Left lobe of liver (tissue), 2 donors: ENCODE data around the gene SLC44A5. TPM values are rescaled to one million over a fixed set of nuclear protein-coding genes. Genes with fewer than 3 reads are reported as not detected.

Experiments used
- ATAC-seq: fragments of 200-7000 bp; cut with Tn5 transposase; one replicate; pipeline ENCODE4 v1.9.1; 2020; ENCODE audit warnings: mild to moderate bottlenecking, moderate library complexity
- DNase-seq: peaks from one replicate; pipeline ENCODE4 v3.0.0-alpha.2; 2020; ENCODE audit warnings: low spot score
- total RNA-seq: library from RNA; stranded (reverse); gene quantifications from one replicate; pipeline ENCODE4 v1.2.1, GENCODE V29; 2021
- donor health status: DM: no; HTN: no; CAD: no; lungs with moderate emphysema.
- donor health status: DM: no; HTN: yes; CAD: no.

Gene SLC44A5
- total RNA-seq, 1 donor from 2014 or later = 0.33 TPM

GRCh38 chr1:75589637-75590036 lies 21.3 kb downstream of the SLC44A5 start:
- ATAC-seq = no peak
- DNase-seq = no peak

DNA sequence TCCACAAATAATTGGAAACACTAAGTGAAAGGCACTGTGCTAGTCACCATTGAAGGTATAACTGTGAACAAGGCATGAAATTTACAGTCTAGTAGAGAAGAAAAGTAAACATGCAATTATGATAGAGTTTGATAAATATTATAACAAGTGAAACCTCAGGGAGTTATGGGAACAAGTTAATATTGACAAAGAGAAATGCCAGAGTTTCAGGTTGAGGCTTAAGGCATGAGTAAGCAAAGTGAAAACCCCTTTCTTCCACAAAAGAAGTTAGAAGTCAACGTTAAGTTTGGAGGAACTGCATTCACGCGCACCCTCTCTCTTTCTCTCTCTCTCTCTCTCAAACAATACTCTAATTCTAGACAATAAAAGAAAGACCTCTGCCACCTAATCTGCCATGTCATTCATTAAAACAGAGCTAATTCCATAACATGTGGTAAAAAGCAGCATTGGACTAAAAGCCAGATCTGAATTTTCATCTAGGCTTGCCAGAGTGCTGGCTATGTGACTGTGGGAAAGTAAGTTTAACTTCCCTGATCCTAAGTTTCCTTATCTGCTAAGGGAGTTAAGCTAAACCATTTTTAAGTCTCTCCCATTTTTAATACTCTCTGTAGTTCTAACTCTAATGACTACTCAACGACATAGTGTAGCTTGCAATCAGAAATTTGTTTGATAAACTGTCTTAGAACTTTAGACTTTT lies 22.0 kb downstream of the SLC44A5 start:
- no peak for DNase-seq
- no peak for ATAC-seq

DNA sequence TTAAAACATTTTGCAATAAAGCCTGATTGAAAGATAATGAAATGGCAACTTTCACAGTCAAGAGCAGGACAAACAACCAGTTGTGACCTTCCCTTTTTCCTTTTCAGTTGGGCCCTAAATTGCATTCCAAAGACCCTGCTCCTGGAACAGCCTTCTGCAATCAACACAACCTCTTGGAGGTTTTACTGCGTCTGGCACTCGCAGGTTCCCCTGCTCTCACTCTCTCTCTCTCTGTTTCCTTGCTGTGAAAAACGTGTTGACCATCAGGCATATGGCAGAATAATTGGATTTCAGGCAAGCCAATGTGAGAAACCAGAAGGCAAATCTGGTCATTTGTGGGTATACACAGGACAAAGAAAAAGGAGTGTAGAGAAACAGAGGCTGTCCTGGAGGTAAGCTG lies 23.2 kb downstream of the SLC44A5 start:
- ATAC-seq = no peak
- no peak for DNase-seq

DNA sequence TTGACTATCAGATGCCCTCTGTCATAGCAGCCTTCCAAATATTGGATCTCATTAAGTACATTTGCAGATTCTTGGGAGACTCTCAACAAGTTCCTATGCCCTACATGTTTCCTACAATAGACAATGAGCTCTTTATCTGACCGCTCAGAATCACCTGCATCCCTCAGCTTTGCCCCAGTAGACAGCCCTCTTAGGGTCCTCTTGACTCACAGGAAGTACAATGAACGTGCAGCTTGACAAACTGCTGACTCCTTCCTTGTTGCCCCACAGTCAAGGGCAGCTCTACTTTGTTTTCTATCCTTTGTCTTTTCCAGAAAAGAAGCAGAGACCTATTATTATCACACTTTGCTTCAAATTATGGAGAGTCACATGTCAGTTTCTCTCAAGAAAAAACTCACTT lies 27.6 kb downstream of the SLC44A5 start:
- ATAC-seq (no peak), DNase-seq (no peak)

DNA sequence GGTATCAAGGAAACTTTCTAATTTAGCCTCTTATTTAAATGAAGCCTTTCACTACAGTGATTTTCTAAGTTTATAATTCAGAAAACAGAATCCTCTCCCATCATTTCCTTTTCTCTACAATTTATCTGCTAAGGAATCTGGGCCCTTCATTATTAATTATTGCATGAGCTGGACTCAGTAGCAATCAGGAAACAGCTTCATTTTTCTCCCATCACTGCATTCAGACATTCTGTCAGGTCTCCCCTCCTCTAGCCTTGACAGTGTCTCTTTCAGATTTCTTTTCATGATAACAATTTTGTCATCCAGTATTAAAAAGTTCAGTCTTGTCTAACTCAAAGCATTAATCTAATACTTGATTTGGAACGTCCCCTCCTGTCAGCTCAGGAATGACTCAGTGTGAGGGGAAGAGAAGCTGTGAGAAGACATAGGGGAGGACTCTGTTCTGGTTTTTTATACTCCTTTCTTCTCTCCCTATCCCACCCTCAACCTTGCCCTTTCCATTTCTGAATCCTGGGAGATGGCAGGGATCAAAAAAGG lies 28.1 kb downstream of the SLC44A5 start:
- no peak for DNase-seq
- no peak for ATAC-seq

- no peak for DNase-seq
- ATAC-seq = no peak
Observed at GRCh38 chr1:75579046-75579445, 31.9 kb downstream of the SLC44A5 start.

- no peak for ATAC-seq
- no peak for DNase-seq
Observed at GRCh38 chr1:75575837-75576236, 35.1 kb downstream of the SLC44A5 start.

DNA sequence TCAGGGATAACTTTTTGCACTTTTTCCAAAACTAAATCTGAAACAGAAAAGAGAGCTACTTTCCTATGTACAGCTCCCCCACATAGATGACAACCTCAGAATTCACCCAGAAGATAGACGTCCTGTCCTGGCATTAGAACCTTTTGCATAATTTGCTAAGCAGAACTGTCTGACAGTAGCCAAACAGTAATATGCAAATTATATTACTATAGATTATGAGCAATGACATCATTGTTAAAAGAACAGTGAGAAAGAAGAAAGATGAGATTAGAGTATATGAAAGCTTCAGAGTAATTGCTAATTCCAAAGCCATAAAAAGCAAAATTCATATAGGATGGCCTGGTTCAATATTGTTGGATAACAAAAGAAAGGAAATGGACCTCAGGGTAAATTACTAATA lies 43.7 kb downstream of the SLC44A5 start:
- ATAC-seq (no peak), DNase-seq (no peak)

GRCh38 chr1:75559800-75560199 lies 51.1 kb downstream of the SLC44A5 start:
- no peak for ATAC-seq

DNA sequence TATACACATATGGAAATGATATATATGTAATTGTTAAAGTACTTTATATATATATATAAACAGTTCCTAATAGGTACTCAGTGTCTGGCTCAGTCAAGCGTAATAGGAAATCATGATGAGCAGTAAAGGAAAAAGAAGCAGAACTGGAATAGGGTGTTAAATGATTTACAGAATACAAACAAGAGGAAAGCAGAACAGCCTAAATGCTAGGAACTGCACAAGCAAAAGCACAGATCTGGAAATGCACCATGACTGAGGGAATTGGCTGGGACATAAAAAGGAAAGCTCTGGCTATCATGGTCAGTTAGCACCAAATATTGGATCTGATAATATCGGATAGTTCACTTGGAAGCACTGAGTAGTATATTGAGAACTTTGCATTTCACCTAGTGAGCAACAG lies 51.8 kb downstream of the SLC44A5 start:
- peak; percentile 97 for ATAC-seq

More at GRCh38 chr1:75559800-75560199, 51.1 kb downstream of the SLC44A5 start:
- DNase-seq = no peak

GRCh38 chr1:75554870-75555269 lies 56.0 kb downstream of the SLC44A5 start:
- no peak for ATAC-seq
- DNase-seq = no peak

More for the DNA sequence above, 51.8 kb downstream of the SLC44A5 start:
- DNase-seq = no peak

GRCh38 chr1:75554181-75554580 lies 56.7 kb downstream of the SLC44A5 start:
- ATAC-seq (no peak), DNase-seq (no peak)

DNA sequence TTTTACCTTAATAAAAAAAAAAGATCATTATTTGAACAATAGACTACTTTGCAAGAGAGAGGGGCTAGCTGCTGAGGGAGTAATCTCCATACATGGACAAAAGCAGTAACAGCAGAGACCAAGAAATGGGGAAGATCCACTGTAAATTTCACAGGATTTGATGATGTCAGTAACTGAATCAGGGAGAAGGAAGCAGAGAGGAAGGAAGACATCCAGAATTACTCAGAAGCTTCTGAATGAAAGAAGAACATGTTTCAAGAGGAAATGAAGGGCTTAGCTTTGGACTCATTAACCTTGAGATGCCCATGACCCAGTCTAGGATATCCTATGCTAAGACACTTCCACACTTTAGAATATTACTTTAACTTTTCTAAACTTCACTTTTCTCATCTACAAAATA lies 60.4 kb downstream of the SLC44A5 start:
- DNase-seq = no peak
- no peak for ATAC-seq

DNA sequence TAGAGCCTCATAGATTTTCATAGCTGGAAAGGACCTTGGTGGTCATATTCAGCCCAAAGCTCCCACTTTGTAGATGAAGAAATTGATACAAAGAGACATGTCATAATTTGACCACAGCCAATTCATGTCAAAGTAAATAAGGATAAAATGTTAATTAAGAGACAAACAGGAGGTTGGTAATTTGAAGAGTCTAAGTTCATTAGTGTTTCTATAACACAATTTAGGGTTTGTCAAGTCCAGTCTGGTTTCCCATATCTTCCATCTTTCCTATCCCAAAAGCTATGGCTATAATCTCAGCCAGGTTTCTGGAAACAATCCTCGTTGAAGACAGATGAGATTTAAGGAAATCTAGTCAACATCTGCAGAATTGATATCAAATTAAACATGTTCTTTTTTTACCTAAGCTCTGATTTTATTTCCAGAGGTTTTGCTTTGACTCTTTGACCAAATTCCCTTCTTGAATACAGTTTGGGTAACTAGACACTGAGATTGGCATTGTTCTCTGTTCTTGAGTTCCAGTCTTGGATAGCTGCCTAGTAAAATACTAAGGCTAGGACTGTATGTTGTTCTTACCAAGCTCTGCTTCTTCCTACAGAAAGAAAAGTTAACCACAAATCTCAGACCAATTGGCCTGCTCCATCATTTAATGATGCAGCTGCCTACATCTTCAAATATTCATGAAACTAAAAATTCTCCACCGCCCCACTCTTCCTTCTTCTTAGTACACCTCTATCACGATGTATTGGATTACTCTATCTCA lies 62.0 kb downstream of the SLC44A5 start:
- ATAC-seq (no peak), DNase-seq (no peak)

GRCh38 chr1:75543705-75544104 lies 67.2 kb downstream of the SLC44A5 start:
- ATAC-seq (no peak), DNase-seq (no peak)

DNA sequence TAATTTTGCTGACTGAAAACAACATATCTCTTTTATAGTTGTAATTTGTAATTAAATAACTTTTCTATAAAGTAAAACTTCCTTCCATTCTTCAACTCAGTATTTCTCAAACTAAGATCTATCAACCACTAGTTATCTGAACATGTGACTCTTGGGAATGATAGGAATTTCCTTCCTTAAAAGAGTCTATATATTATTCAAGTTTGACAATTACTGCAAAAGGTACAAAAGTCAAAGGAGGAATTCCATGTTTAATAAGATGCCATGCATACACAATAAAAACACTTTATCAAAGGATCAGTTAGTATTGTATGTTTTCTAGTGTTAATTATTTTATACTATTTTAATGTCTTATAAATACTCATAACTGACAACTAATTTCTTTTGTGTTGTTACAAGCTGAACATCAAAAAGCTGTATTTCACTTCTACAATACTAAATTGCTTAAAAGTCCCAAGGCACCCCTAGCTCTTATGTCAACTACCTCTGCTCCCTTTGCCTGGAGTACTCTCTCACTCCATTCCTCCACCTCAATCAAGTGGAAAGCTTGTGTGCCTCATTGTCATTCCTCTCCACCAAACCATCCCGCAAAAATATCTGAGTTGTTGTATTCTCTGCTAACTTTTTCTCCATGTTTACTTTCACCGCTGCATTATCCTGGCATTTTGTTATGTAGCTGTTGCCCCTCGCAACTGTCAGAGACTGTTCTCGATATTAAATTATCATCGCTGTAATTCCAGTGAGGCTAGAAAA lies 67.9 kb downstream of the SLC44A5 start:
- no peak for ATAC-seq
- DNase-seq = no peak

DNA sequence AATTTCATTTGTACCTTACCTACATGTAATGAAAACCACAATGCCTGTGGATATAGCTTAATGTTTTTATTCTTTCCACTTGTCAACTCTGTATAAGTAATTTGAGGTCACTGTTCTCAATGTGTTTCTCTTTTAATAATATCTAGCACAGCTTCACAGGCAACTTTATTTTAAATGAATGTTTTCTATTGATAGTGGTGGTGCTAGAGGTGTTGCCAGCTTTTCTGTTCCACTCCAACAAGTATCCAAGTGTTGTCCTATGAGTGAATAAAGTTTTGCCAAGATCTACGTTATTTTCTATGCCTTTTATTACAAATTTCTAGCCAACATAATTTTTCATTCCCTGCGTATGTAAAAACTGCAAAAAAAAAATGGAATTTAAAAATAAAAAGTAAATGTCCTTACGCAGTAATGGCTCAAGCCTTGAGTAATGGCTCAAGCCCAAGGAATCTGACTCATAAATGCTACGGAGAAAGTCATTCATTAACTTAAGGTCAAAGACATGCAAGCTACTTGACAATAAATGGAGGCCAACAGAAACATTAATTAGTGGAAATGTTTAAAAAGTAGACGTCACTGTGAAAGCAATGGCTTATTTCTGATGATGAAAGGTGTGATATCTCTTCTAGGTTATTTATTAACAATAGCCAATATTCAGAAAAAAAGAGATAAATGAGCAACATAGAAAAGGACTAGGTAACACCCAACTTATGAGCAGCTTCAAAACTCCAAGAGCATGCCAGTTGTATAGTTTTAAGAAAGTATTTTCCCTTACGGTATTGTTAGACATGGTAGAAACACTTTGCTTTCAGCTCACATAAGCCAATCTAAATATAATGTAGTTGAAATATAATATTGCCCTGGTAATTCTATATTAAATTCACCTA lies 71.4 kb downstream of the SLC44A5 start:
- DNase-seq = no peak

DNA sequence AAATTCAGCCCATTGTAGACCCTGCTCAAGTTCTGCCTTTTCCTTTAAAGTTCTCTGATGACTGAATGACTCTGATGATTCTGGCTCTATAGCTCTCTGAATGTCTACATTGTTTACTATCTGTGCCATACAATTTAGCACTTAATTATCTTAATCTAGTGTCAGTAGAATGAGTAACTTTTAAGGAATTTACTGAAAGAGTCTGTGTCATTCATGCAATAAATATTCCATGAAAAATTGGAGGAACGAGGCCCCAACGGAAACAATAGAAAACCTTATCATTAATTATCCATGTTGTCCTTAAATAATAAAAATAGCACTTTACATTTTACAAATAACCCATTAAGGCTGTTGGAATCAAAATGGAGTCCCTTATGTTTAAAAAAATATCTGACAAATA lies 77.8 kb downstream of the SLC44A5 start:
- DNase-seq = no peak
- ATAC-seq = no peak

More for the DNA sequence above, 71.4 kb downstream of the SLC44A5 start:
- ATAC-seq = peak; percentile 34

- ATAC-seq (no peak), DNase-seq (no peak)
Observed at GRCh38 chr1:75531570-75531969, 79.3 kb downstream of the SLC44A5 start.

- ATAC-seq = no peak
Observed at GRCh38 chr1:75529488-75529887, 81.4 kb downstream of the SLC44A5 start.

More at GRCh38 chr1:75529488-75529887, 81.4 kb downstream of the SLC44A5 start:
- no peak for DNase-seq
